ENCODE results near the gene VASH2. TPM values are rescaled to one million over a fixed set of nuclear protein-coding genes. Genes with fewer than 3 reads are reported as not detected.

The VASH2 gene
- total and polyA plus RNA-seq, 12 donors: 0.16 to 5.5 (median 0.29) TPM; not detected in 3

DNA sequence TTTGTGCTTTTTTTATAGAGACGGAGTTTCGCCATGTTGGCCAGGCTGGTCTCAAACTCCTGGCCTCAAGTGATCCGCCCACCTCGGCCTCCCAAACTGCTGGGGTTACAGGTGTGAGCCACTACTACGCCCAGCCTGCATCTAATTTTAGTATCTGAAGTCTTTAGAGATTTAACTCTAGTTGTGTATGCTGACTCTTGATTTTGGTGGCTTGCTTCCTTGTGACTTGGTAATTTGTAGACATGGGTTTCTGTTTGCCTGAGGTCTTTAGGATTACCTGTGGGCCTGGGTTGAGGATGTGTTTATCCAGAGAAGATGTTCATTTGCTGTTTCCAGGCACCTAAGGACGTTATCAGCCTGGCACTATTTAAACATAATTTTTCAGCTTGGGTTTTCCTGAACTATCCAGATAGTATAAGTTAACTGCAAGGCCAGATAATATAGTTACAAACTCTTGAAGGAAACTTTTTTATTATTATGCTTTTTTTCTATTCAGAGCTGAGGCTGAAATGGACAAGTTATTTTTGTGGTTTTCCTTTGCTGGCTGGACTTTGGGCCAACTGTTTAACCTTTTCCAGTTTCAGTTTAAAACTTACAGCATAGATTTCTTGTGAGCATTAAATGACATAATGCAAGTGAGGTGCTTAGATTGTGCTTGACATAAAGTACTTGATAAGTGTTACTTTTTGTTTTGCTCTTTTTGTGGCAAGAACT, 7.5 kb upstream of the VASH2 start:
- no peak for TF ChIP-seq POLR2A (IDR thresholded peaks at IDR 0.05)
- TF ChIP-seq, protein P1, sequence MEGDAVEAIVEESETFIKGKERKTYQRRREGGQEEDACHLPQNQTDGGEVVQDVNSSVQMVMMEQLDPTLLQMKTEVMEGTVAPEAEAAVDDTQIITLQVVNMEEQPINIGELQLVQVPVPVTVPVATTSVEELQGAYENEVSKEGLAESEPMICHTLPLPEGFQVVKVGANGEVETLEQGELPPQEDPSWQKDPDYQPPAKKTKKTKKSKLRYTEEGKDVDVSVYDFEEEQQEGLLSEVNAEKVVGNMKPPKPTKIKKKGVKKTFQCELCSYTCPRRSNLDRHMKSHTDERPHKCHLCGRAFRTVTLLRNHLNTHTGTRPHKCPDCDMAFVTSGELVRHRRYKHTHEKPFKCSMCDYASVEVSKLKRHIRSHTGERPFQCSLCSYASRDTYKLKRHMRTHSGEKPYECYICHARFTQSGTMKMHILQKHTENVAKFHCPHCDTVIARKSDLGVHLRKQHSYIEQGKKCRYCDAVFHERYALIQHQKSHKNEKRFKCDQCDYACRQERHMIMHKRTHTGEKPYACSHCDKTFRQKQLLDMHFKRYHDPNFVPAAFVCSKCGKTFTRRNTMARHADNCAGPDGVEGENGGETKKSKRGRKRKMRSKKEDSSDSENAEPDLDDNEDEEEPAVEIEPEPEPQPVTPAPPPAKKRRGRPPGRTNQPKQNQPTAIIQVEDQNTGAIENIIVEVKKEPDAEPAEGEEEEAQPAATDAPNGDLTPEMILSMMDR (IDR thresholded peaks at IDR 0.05): no peak
- 86 to 94% (median 89%) methylated on average over 6 of the region's 6 CpGs for WGBS, 4 donors
- no peak overlapping the region for H3K4me3 ChIP-seq
- no peaks in the 10 kb centered on the region for H3K36me3 ChIP-seq (replicated peaks in 1 of 2)
- H3K27ac ChIP-seq: no peak overlapping the region
- no peaks in the 10 kb centered on the region for H3K27me3 ChIP-seq
- DNase-seq: no peak
- H3K4me1 ChIP-seq (replicated peaks in 1 of 2): no peaks in the 10 kb centered on the region
- intact Hi-C loops (cut with DNase I): no loop called here
- peaks cover 0 to 6% (median 0%) of the 10 kb centered on the region in 3 donors for H3K9me3 ChIP-seq (replicated peaks in 1 of 3)

DNA sequence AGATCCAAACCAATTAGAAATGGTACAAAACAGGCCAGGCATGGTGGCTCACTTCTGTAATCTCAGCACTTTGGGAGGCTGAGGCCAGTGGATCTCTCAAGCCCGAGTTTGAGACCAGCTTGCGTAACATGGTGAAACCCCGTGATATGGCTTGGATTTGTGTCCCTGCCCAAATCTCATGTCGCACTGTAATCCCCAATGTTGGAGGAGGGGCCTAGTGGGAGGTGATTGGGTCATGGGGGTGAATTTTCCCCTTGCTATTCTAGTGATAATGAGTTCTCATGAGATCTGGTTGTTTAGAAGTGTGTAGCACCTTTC, 7.0 kb upstream of the VASH2 start:
- WGBS, 4 donors: 79 to 100% (median 85%) methylated on average over 2 to 4 of the region's 4 CpGs
- TF ChIP-seq, protein P1 (IDR thresholded peaks at IDR 0.05): no peak
- no peak for TF ChIP-seq POLR2A (IDR thresholded peaks at IDR 0.05)
- peaks cover 0 to 6% (median 0%) of the 10 kb centered on the region in 3 donors for H3K9me3 ChIP-seq (replicated peaks in 1 of 3)
- no peaks in the 10 kb centered on the region for H3K27me3 ChIP-seq
- H3K36me3 ChIP-seq (replicated peaks in 1 of 2): no peaks in the 10 kb centered on the region
- H3K4me3 ChIP-seq: no peak overlapping the region
- intact Hi-C loops (cut with DNase I): no loop called here
- no peaks in the 10 kb centered on the region for H3K4me1 ChIP-seq (replicated peaks in 1 of 2)
- H3K27ac ChIP-seq: no peak overlapping the region
- no peak for DNase-seq

DNA sequence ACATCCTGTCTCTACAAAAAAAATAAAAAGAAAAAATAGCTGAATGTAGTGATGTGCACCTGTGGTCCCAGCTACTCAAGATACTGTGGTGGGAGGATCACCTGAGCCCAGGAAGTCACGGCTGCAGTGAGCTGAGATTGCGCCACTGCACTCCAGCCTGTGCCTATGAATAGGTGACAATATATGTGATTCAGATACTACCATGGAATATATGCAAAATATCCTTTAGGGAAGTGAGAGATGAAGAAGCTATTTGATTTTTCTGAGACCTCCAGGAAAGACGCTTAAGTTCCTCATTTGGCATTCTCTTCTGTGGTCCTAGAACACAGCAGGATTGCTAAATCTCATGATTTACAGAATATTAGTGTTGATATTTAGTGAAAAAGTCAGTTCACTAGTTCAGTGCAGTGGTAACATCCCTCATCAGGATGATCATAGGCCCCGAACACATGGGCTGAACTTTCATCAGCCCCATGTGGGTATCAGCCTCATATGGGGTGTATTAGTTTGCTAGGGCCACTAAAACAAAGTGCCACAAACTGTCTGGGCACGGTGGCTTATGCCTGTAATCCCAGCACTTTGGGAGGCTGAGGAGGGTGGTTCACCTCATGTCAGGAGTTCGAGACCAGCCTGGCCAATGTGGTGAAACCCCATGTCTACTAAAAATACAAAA, 6.0 kb upstream of the VASH2 start:
- H3K27ac ChIP-seq: no peak overlapping the region
- TF ChIP-seq, protein P1 (IDR thresholded peaks at IDR 0.05): no peak
- TF ChIP-seq POLR2A (IDR thresholded peaks at IDR 0.05): no peak
- 79 to 92% (median 82%) methylated on average over 4 to 6 of the region's 6 CpGs for WGBS, 4 donors
- peaks cover 0 to 6% (median 0%) of the 10 kb centered on the region in 3 donors for H3K9me3 ChIP-seq (replicated peaks in 1 of 3)
- H3K27me3 ChIP-seq: no peaks in the 10 kb centered on the region
- H3K4me1 ChIP-seq (replicated peaks in 1 of 2): no peaks in the 10 kb centered on the region
- no peaks in the 10 kb centered on the region for H3K36me3 ChIP-seq (replicated peaks in 1 of 2)
- intact Hi-C loops (cut with DNase I): no loop called here
- no peak for DNase-seq
- no peak overlapping the region for H3K4me3 ChIP-seq

DNA sequence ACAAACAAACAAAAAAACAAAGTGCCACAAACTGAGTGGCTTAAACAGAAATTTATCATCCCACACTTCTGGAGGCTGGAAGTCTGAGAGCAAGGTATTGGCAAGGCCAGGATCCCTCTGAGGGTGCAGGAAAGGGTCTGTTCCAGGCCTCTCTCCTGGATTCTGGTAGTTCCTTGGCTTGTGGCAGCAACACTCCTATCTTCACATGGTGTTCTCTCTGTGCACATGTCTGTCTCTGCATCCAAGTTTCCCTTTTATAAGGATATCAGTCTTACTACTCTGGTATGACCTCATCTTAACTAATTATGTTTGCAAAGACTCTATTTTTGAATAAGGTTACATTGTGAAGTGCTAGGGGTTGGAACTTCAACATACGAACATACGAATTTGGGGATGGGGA, 5.3 kb upstream of the VASH2 start:
- no peak overlapping the region for H3K4me3 ChIP-seq
- peaks cover 3% of the 10 kb centered on the region in 2 donors for H3K4me1 ChIP-seq (replicated peaks in 1 of 2)
- H3K9me3 ChIP-seq (replicated peaks in 1 of 3): peaks cover 0 to 2% (median 0%) of the 10 kb centered on the region in 3 donors
- no peak for DNase-seq
- H3K27ac ChIP-seq: no peak overlapping the region
- H3K27me3 ChIP-seq: no peaks in the 10 kb centered on the region
- intact Hi-C loops (cut with DNase I): no loop called here
- 81 to 89% (median 85%) methylated on average over 2 of the region's 2 CpGs for WGBS, 4 donors
- no peak for TF ChIP-seq POLR2A (IDR thresholded peaks at IDR 0.05)
- TF ChIP-seq, protein P1 (IDR thresholded peaks at IDR 0.05): no peak
- H3K36me3 ChIP-seq (replicated peaks in 1 of 2): no peaks in the 10 kb centered on the region

Data from adrenal gland (tissue), 12 donors.